Erythroblast (primary cell): ENCODE measurements around the gene CXCL9.

Experiments used
- GATA1 ChIP-seq: IDR thresholded peaks from 2 replicates; pipeline ENCODE4 v1.6.1; 2011; ENCODE audit warnings: low read depth, mild to moderate bottlenecking, control low read depth, low read length, moderate library complexity
- POLR2A ChIP-seq: IDR thresholded peaks from 2 replicates; pipeline ENCODE4 v1.6.1; 2011; ENCODE audit warnings: mild to moderate bottlenecking, low read length

DNA sequence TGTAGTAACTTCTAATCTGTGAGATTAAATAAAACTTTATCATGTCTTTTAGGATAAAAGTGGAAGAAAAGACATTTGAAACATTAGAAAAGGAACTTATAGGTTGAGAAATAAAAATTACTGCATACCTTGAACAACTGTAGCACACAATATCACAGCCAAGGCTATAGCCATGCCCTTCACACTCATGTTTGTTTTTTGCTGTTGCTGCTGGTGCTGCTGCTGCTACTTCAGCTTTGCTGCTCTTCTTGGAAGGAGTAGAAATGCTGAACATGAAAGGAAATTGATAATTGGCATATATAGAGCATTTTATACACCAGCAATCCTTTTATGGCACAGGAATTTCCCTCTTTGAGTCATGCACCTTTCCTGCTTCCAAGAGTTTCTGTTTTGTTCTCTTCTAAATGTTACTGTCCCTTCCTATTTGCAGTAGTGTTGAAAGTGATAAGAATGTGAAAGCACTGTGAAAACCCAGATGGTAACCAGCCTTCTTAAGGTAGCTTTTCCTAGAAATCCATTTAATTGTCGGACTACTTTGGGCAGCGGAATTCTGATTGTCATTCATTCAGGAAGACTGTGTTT lies 28.6 kb upstream of the CXCL9 start, which contains the start of gene CXCL11:
- TF ChIP-seq POLR2A (no peak), GATA1 (no peak)
